GM18526 (cell line): Measurements from ENCODE around the gene SLC35F4.

Source experiments
- POLR2A ChIP-seq: IDR thresholded peaks from 3 replicates; pipeline ENCODE4 v1.6.1; 2011; ENCODE audit not compliant: insufficient read length; ENCODE audit errors: extremely low read depth

Gene SLC35F4

GRCh38 chr14:57864659-57865058 is 1.2 kb downstream of the SLC35F4 start:
- no peak for TF ChIP-seq POLR2A

GRCh38 chr14:57863471-57863870 is 2.4 kb downstream of the SLC35F4 start:
- no peak for TF ChIP-seq POLR2A

- TF ChIP-seq POLR2A, result no peak
Measured at GRCh38 chr14:57854571-57854970, 11.3 kb downstream of the SLC35F4 start.

GRCh38 chr14:57851354-57851753 is 14.5 kb downstream of the SLC35F4 start:
- TF ChIP-seq POLR2A, result no peak

GRCh38 chr14:57848786-57849185 is 17.1 kb downstream of the SLC35F4 start:
- no peak for TF ChIP-seq POLR2A

GRCh38 chr14:57848353-57848752 is 17.5 kb downstream of the SLC35F4 start:
- no peak for TF ChIP-seq POLR2A

- TF ChIP-seq POLR2A, result no peak
Measured at GRCh38 chr14:57847706-57848105, 18.2 kb downstream of the SLC35F4 start.

- no peak for TF ChIP-seq POLR2A
Measured at GRCh38 chr14:57847096-57847495, 18.8 kb downstream of the SLC35F4 start.

- TF ChIP-seq POLR2A, result no peak
Measured at GRCh38 chr14:57846596-57846995, 19.3 kb downstream of the SLC35F4 start.

GRCh38 chr14:57845802-57846531 is 19.9 kb downstream of the SLC35F4 start:
- no peak for TF ChIP-seq POLR2A

- TF ChIP-seq POLR2A, result no peak
Measured at GRCh38 chr14:57845316-57845715, 20.6 kb downstream of the SLC35F4 start.

GRCh38 chr14:57837267-57837666 is 28.6 kb downstream of the SLC35F4 start:
- TF ChIP-seq POLR2A, result no peak

- TF ChIP-seq POLR2A, result no peak
Measured at GRCh38 chr14:57835766-57836165, 30.1 kb downstream of the SLC35F4 start.

- TF ChIP-seq POLR2A, result no peak
Measured at GRCh38 chr14:57834961-57835360, 30.9 kb downstream of the SLC35F4 start.

- TF ChIP-seq POLR2A, result no peak
Measured at GRCh38 chr14:57834001-57834598, 31.8 kb downstream of the SLC35F4 start.

- TF ChIP-seq POLR2A, result no peak
Measured at GRCh38 chr14:57833323-57833722, 32.6 kb downstream of the SLC35F4 start.

GRCh38 chr14:57831981-57832380 is 33.9 kb downstream of the SLC35F4 start:
- TF ChIP-seq POLR2A, result no peak
